Measurements from ENCODE around the gene PJA2. TPM values are rescaled to one million over a fixed set of nuclear protein-coding genes. Genes with fewer than 3 reads are reported as not detected.
A peak's percentile ranks its signal among the peaks of the same experiment; 100 is the strongest.

The PJA2 gene
- total and polyA plus RNA-seq, 2 of the 8 experiments (the other 6 are each of a cell fraction or from before 2014, with no cell fraction given), result 15.3 to 47.7 TPM

DNA sequence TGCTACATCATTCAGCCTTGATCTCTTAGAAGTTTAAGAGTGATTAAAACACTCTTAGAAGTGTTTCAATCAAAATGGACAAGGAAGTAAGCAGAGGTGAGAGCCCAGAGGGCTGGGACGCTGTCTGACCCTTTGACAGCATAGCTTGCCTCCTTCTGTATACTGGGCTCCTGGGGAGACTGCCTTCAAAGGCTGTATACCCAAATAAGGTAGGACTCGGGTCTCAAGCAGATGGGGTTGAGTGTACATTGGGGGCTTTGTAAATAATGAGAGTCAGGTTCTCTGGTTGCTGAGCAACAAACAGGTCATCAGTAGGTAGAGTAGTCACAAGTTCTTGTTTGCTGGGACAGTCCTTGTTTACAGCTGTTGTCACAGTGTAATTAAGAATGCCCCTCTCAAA is 97.1 kb downstream of the PJA2 start:
- no peak overlapping the region for H3K4ac ChIP-seq (replicated peaks; ENCODE audit: insufficient read length, low read depth, low read length)
- no peak overlapping the region for H3K14ac ChIP-seq (ENCODE audit: insufficient read length)
- TF ChIP-seq SRF (IDR thresholded peaks at IDR 0.05; ENCODE audit: low read depth, low read length) (peak; percentile 70; the same call in 1 of the 2 replicates), RAD21 (IDR thresholded peaks at IDR 0.05 in 1 of 2, conservative IDR thresholded peaks at IDR 0.05 in 1 of 2; ENCODE audit: low read depth in 2 of 2, low read length in 2 of 2) (no peak)
- H3K27me3 ChIP-seq (replicated peaks in 1 of 4; ENCODE audit: control insufficient read depth in 3 of 4, extremely low read depth in 1 of 4, insufficient read depth in 3 of 4, low read length in 3 of 4), result no peaks in the 10 kb centered on the region
- no peak overlapping the region for H4K91ac ChIP-seq (replicated peaks; ENCODE audit: insufficient read length, low read length)
- H3K9me3 ChIP-seq (ENCODE audit: insufficient read depth in 2 of 2, low read depth in 1 of 2, low read length in 1 of 2), result no peaks in the 10 kb centered on the region
- no peak overlapping the region for H2BK12ac ChIP-seq (ENCODE audit: low read depth, low read length)
- no peak overlapping the region for H3K23ac ChIP-seq (ENCODE audit: insufficient read length)
- no peak overlapping the region for H2BK20ac ChIP-seq (ENCODE audit: low read length)
- DNase-seq (ENCODE audit: low read depth in 1 of 2, low spot score in 2 of 2), result no peak
- H2BK5ac ChIP-seq (ENCODE audit: low read depth, low read length), result no peak overlapping the region
- no peak overlapping the region for H3K18ac ChIP-seq (ENCODE audit: extremely low read depth, low read length)
- H3K79me2 ChIP-seq (ENCODE audit: control insufficient read depth in 1 of 2, insufficient read depth in 2 of 2, low read length in 2 of 2), result no peaks in the 10 kb centered on the region
- FAIRE-seq, result no peak
- WGBS, 2 experiments (ENCODE audit: extremely low coverage in 1 of 2, insufficient coverage in 1 of 2, insufficient read length in 1 of 2, insufficient replicate concordance in 2 of 2, low coverage in 1 of 2, low lambda C conversion rate in 2 of 2, missing lambda C conversion rate in 1 of 2), result 85% methylated on average over 2 of the region's 2 CpGs; no CpG with 5 or more reads in 1 of the 2 experiments
- H3K9ac ChIP-seq (replicated peaks in 1 of 4; ENCODE audit: extremely low read depth in 1 of 4, low read depth in 3 of 4, low read length in 3 of 4), result no peak overlapping the region
- ChIA-PET CTCF (ENCODE audit: partially characterized antibody) (interaction anchor here (0.7 kb wide), 1 partner anchor 167 kb away, joined by 3 read pairs; no protein-coding TSS in a partner anchor), POLR2A (ENCODE audit: partially characterized antibody) (no interaction called here)
- H3K36me3 ChIP-seq (ENCODE audit: control insufficient read depth in 2 of 4, insufficient read depth in 4 of 4, low read length in 3 of 4), result no peaks in the 10 kb centered on the region; a peak in 1 of 8 replicates
- H4K20me1 ChIP-seq (replicated peaks in 1 of 2; ENCODE audit: control insufficient read depth in 1 of 2, insufficient read depth in 2 of 2, low read length in 2 of 2), result no peaks in the 10 kb centered on the region
- H2AFZ ChIP-seq (ENCODE audit: low read length), result no peak overlapping the region
- no peaks in the 10 kb centered on the region for H3K23me2 ChIP-seq (ENCODE audit: low read depth, low read length)
- H3K4me3 ChIP-seq (ENCODE audit: extremely low read depth in 1 of 4, insufficient read depth in 2 of 4, low read depth in 3 of 4, low read length in 4 of 4), result no peak overlapping the region
- no peak overlapping the region for H2AK5ac ChIP-seq (ENCODE audit: low read depth, low read length)
- peaks cover 0 to 4% (median 0%) of the 10 kb centered on the region in 4 experiments; a peak in 2 of 7 replicates for H3K4me1 ChIP-seq (replicated peaks in 1 of 4; ENCODE audit: control insufficient read depth in 3 of 4, insufficient read depth in 4 of 4, low read length in 3 of 4)
- no peak overlapping the region for H2BK120ac ChIP-seq (replicated peaks; ENCODE audit: low read depth, low read length)
- H3K79me1 ChIP-seq (ENCODE audit: low read depth, low read length), result no peaks in the 10 kb centered on the region
- no peak overlapping the region for H2BK15ac ChIP-seq (ENCODE audit: low read length)
- no peak overlapping the region for H3K4me2 ChIP-seq (ENCODE audit: insufficient read depth in 1 of 2, low read depth in 2 of 2, low read length in 2 of 2)
- no peak overlapping the region for H4K8ac ChIP-seq (ENCODE audit: extremely low read depth, insufficient read depth, low read length)
- H3K56ac ChIP-seq (replicated peaks; ENCODE audit: insufficient read length, low read depth, low read length), result no peak overlapping the region
- no peak overlapping the region for H4K5ac ChIP-seq (ENCODE audit: insufficient read length, low read depth, low read length)
- H3K27ac ChIP-seq (ENCODE audit: low read depth, low read length), result no peak overlapping the region

Data from H1 (cell line).